ENCODE measurements around the gene RPS4Y2. TPM values are rescaled to one million over a fixed set of nuclear protein-coding genes. Genes with fewer than 3 reads are reported as not detected.

RPS4Y2 gene
- total and polyA plus RNA-seq, 8 donors: not detected

- 64 to 68% (median 65%) methylated on average over 3 of the region's 3 CpGs; no CpG with 5 or more reads in 2 of the 5 donors for WGBS, 5 donors
- no peaks in the 10 kb centered on the region for H3K36me3 ChIP-seq
- no peak for DNase-seq
- TF ChIP-seq POLR2A (IDR thresholded peaks at IDR 0.05): no peak
- H3K27ac ChIP-seq: no peak overlapping the region
- intact Hi-C loops (cut with DNase I; ENCODE audit: low total_unique reads): no loop called here
- no peaks in the 10 kb centered on the region for H3K4me1 ChIP-seq
- H3K4me3 ChIP-seq: no peak overlapping the region
- no peaks in the 10 kb centered on the region for H3K27me3 ChIP-seq
- no peaks in the 10 kb centered on the region for H3K9me3 ChIP-seq
These were observed 24.3 kb downstream of the RPS4Y2 start for GRCh38 chrY:20780104-20780654.

GRCh38 chrY:20780776-20781175 is 24.9 kb downstream of the RPS4Y2 start:
- no peaks in the 10 kb centered on the region for H3K27me3 ChIP-seq
- TF ChIP-seq CTCF (IDR thresholded peaks at IDR 0.05): no peak
- no peak for TF ChIP-seq POLR2A (IDR thresholded peaks at IDR 0.05)
- no peak for TF ChIP-seq EP300 (IDR thresholded peaks at IDR 0.05)
- no peak for TF ChIP-seq POLR2AphosphoS5 (IDR thresholded peaks at IDR 0.05)
- no peaks in the 10 kb centered on the region for H3K4me1 ChIP-seq
- intact Hi-C loops (cut with DNase I; ENCODE audit: low total_unique reads): no loop called here
- 37 to 66% (median 58%) methylated on average over 2 of the region's 2 CpGs; no CpG with 5 or more reads in 2 of the 5 donors for WGBS, 5 donors
- no peak overlapping the region for H3K4me3 ChIP-seq
- DNase-seq: no peak
- H3K9me3 ChIP-seq: no peaks in the 10 kb centered on the region
- no peaks in the 10 kb centered on the region for H3K36me3 ChIP-seq
- no peak overlapping the region for H3K27ac ChIP-seq

- no peaks in the 10 kb centered on the region for H3K27me3 ChIP-seq
- TF ChIP-seq EP300 (IDR thresholded peaks at IDR 0.05) (no peak), POLR2AphosphoS5 (IDR thresholded peaks at IDR 0.05) (no peak), POLR2A (IDR thresholded peaks at IDR 0.05) (no peak), CTCF (IDR thresholded peaks at IDR 0.05) (no peak)
- no peaks in the 10 kb centered on the region for H3K4me1 ChIP-seq
- intact Hi-C loops (cut with DNase I; ENCODE audit: low total_unique reads): no loop called here
- 35 to 50% (median 38%) methylated on average over 4 of the region's 4 CpGs; no CpG with 5 or more reads in 2 of the 5 donors for WGBS, 5 donors
- no peak for DNase-seq
- no peaks in the 10 kb centered on the region for H3K9me3 ChIP-seq
- no peak overlapping the region for H3K27ac ChIP-seq
- H3K4me3 ChIP-seq: no peak overlapping the region
- H3K36me3 ChIP-seq: no peaks in the 10 kb centered on the region
These were observed 25.5 kb downstream of the RPS4Y2 start for GRCh38 chrY:20781408-20781807.

- Histone ChIP-seq H3K4me1 (no peaks in the 10 kb centered on the region), H3K4me3 (no peak overlapping the region), H3K27ac (no peak overlapping the region), H3K36me3 (no peaks in the 10 kb centered on the region), H3K9me3 (no peaks in the 10 kb centered on the region), H3K27me3 (no peaks in the 10 kb centered on the region)
- DNase-seq: no peak
- TF ChIP-seq EP300 (IDR thresholded peaks at IDR 0.05) (no peak), POLR2AphosphoS5 (IDR thresholded peaks at IDR 0.05) (no peak), POLR2A (IDR thresholded peaks at IDR 0.05) (no peak), CTCF (IDR thresholded peaks at IDR 0.05) (no peak)
- intact Hi-C loops (cut with DNase I; ENCODE audit: low total_unique reads): no loop called here
- WGBS, 5 donors: 45 to 61% (median 53%) methylated on average over 1 of the region's 1 CpG; no CpG with 5 or more reads in 2 of the 5 donors
These were observed 29.1 kb downstream of the RPS4Y2 start for GRCh38 chrY:20784965-20785364.

GRCh38 chrY:20787076-20787475 is 31.2 kb downstream of the RPS4Y2 start:
- Histone ChIP-seq H3K36me3 (no peaks in the 10 kb centered on the region), H3K4me3 (no peak overlapping the region), H3K4me1 (no peaks in the 10 kb centered on the region), H3K27me3 (no peaks in the 10 kb centered on the region), H3K27ac (no peak overlapping the region), H3K9me3 (no peaks in the 10 kb centered on the region)
- TF ChIP-seq EP300 (IDR thresholded peaks at IDR 0.05) (no peak), CTCF (IDR thresholded peaks at IDR 0.05) (no peak), POLR2AphosphoS5 (IDR thresholded peaks at IDR 0.05) (no peak), POLR2A (IDR thresholded peaks at IDR 0.05) (no peak)
- intact Hi-C loops (cut with DNase I; ENCODE audit: low total_unique reads): no loop called here
- no peak for DNase-seq
- WGBS, 5 donors: 67 to 80% (median 78%) methylated on average over 3 of the region's 3 CpGs; no CpG with 5 or more reads in 2 of the 5 donors

Data from stomach (tissue), 9 donors.